ENCODE results near the gene RHOC.

The RHOC gene

GRCh38 chr1:112718691-112719418 lies 11.9 kb upstream of the RHOC start:
- Histone ChIP-seq H3K27ac (ENCODE audit: low read depth, low read length) (no peak overlapping the region), H3K4me3 (ENCODE audit: low read depth in 1 of 5, low read length in 5 of 5) (peak overlapping the region in 2 of 5 donors; percentile 13 to 43), H3K4me1 (ENCODE audit: control insufficient read depth in 5 of 5, insufficient read depth in 5 of 5, low read length in 5 of 5) (peaks cover 2 to 40% (median 35%) of the 10 kb centered on the region in 5 donors), H3K36me3 (ENCODE audit: control insufficient read depth in 5 of 5, insufficient read depth in 5 of 5, low read length in 5 of 5) (no peaks in the 10 kb centered on the region), H3K27me3 (ENCODE audit: control insufficient read depth in 5 of 5, insufficient read depth in 4 of 5, low read length in 5 of 5) (peaks cover 7 to 16% (median 9%) of the 10 kb centered on the region in 5 donors), H3K9me3 (ENCODE audit: control insufficient read depth in 5 of 5, low read length in 5 of 5) (no peaks in the 10 kb centered on the region), H3K9ac (ENCODE audit: low read length in 5 of 5) (no peak overlapping the region)

DNA sequence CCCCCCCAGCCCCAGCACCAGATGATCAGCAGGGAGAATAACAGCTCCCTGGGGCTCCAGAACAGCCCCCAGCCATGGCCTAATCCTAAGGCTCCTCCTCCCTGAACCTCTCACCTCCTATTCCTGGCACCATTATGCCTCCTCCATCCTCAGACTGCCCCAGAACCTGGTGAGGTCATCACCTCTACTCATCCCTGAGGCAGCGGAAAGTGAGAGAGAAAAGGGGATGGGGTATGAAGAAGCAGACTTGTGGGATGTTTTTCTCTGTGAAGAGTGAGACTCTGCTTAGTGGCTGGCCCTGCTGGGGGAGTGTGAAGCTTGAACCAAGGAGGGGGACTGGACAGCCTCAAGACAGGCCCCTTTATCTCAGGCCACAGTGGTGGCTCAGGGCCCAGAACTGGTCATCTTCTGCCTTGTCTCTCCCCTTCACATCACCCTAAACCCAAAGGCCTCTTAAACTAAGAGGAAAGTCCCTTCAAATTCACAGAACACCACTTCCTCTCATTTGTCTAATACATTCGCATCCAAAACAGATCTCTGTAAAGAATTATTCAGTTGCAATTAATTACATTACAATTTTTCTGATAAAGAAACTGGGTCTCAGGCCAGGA lies 10.4 kb upstream of the RHOC start:
- Histone ChIP-seq H3K36me3 (ENCODE audit: control insufficient read depth in 5 of 5, insufficient read depth in 5 of 5, low read length in 5 of 5) (no peaks in the 10 kb centered on the region), H3K9me3 (ENCODE audit: control insufficient read depth in 5 of 5, low read length in 5 of 5) (no peaks in the 10 kb centered on the region), H3K27ac (ENCODE audit: low read depth, low read length) (no peak overlapping the region), H3K4me3 (ENCODE audit: low read depth in 1 of 5, low read length in 5 of 5) (no peak overlapping the region), H3K4me1 (ENCODE audit: control insufficient read depth in 5 of 5, insufficient read depth in 5 of 5, low read length in 5 of 5) (peaks cover 4 to 36% (median 30%) of the 10 kb centered on the region in 5 donors), H3K27me3 (ENCODE audit: control insufficient read depth in 5 of 5, insufficient read depth in 4 of 5, low read length in 5 of 5) (peaks cover 0 to 9% (median 4%) of the 10 kb centered on the region in 5 donors), H3K9ac (ENCODE audit: low read length in 5 of 5) (no peak overlapping the region)

- no peaks in the 10 kb centered on the region for H3K9me3 ChIP-seq (ENCODE audit: control insufficient read depth in 5 of 5, low read length in 5 of 5)
- H3K9ac ChIP-seq (ENCODE audit: low read length in 5 of 5): peak overlapping the region in 4 of 5 donors; percentile 5 to 68 (median 60)
- peak overlapping the region; percentile 65 to 77 (median 68) for H3K4me3 ChIP-seq (ENCODE audit: low read depth in 1 of 5, low read length in 5 of 5)
- peaks cover 0 to 5% (median 4%) of the 10 kb centered on the region in 5 donors for H3K27me3 ChIP-seq (ENCODE audit: control insufficient read depth in 5 of 5, insufficient read depth in 4 of 5, low read length in 5 of 5)
- no peaks in the 10 kb centered on the region for H3K36me3 ChIP-seq (ENCODE audit: control insufficient read depth in 5 of 5, insufficient read depth in 5 of 5, low read length in 5 of 5)
- H3K27ac ChIP-seq (ENCODE audit: low read depth, low read length): peak overlapping the region; percentile 57
- H3K4me1 ChIP-seq (ENCODE audit: control insufficient read depth in 5 of 5, insufficient read depth in 5 of 5, low read length in 5 of 5): peaks cover 4 to 36% (median 30%) of the 10 kb centered on the region in 5 donors
Observed at GRCh38 chr1:112716133-112716720, 9.3 kb upstream of the RHOC start.

- no peaks in the 10 kb centered on the region for H3K9me3 ChIP-seq (ENCODE audit: control insufficient read depth in 5 of 5, low read length in 5 of 5)
- peak within 1 kb of the TSS; percentile 5 to 68 (median 57) for H3K9ac ChIP-seq (ENCODE audit: low read length in 5 of 5)
- H3K27me3 ChIP-seq (ENCODE audit: control insufficient read depth in 5 of 5, insufficient read depth in 4 of 5, low read length in 5 of 5): peaks cover 0 to 5% (median 3%) of the 10 kb centered on the region in 5 donors
- peaks cover 4 to 36% (median 30%) of the 10 kb centered on the region in 5 donors for H3K4me1 ChIP-seq (ENCODE audit: control insufficient read depth in 5 of 5, insufficient read depth in 5 of 5, low read length in 5 of 5)
- peak within 1 kb of the TSS; percentile 65 to 77 (median 68) for H3K4me3 ChIP-seq (ENCODE audit: low read depth in 1 of 5, low read length in 5 of 5)
- H3K27ac ChIP-seq (ENCODE audit: low read depth, low read length): peak within 1 kb of the TSS; percentile 57
- no peaks in the 10 kb centered on the region for H3K36me3 ChIP-seq (ENCODE audit: control insufficient read depth in 5 of 5, insufficient read depth in 5 of 5, low read length in 5 of 5)
Observed at GRCh38 chr1:112715264-112716053, 8.5 kb upstream of the RHOC start, which contains the start of gene PPM1J. Gene PPM1J (minus strand): TSS chr1:112715332. CDS start chr1:112715301, 31 bp downstream.

GRCh38 chr1:112714313-112715263 lies 7.7 kb upstream of the RHOC start:
- Histone ChIP-seq H3K4me1 (ENCODE audit: control insufficient read depth in 5 of 5, insufficient read depth in 5 of 5, low read length in 5 of 5) (peaks cover 4 to 36% (median 30%) of the 10 kb centered on the region in 5 donors), H3K4me3 (ENCODE audit: low read depth in 1 of 5, low read length in 5 of 5) (peak overlapping the region; percentile 31 to 77 (median 65)), H3K9ac (ENCODE audit: low read length in 5 of 5) (peak overlapping the region in 4 of 5 donors; percentile 19 to 43 (median 24)), H3K27ac (ENCODE audit: low read depth, low read length) (no peak overlapping the region), H3K36me3 (ENCODE audit: control insufficient read depth in 5 of 5, insufficient read depth in 5 of 5, low read length in 5 of 5) (no peaks in the 10 kb centered on the region), H3K27me3 (ENCODE audit: control insufficient read depth in 5 of 5, insufficient read depth in 4 of 5, low read length in 5 of 5) (peaks cover 0 to 5% (median 0%) of the 10 kb centered on the region in 5 donors), H3K9me3 (ENCODE audit: control insufficient read depth in 5 of 5, low read length in 5 of 5) (no peaks in the 10 kb centered on the region)

GRCh38 chr1:112713466-112714312 lies 6.8 kb upstream of the RHOC start:
- peak overlapping the region; percentile 38 to 77 (median 65) for H3K4me3 ChIP-seq (ENCODE audit: low read depth in 1 of 5, low read length in 5 of 5)
- H3K4me1 ChIP-seq (ENCODE audit: control insufficient read depth in 5 of 5, insufficient read depth in 5 of 5, low read length in 5 of 5): peaks cover 4 to 32% (median 26%) of the 10 kb centered on the region in 5 donors
- H3K9ac ChIP-seq (ENCODE audit: low read length in 5 of 5): peak overlapping the region in 2 of 5 donors; percentile 29 to 43
- H3K27ac ChIP-seq (ENCODE audit: low read depth, low read length): no peak overlapping the region
- no peaks in the 10 kb centered on the region for H3K27me3 ChIP-seq (ENCODE audit: control insufficient read depth in 5 of 5, insufficient read depth in 4 of 5, low read length in 5 of 5)
- no peaks in the 10 kb centered on the region for H3K36me3 ChIP-seq (ENCODE audit: control insufficient read depth in 5 of 5, insufficient read depth in 5 of 5, low read length in 5 of 5)
- H3K9me3 ChIP-seq (ENCODE audit: control insufficient read depth in 5 of 5, low read length in 5 of 5): no peaks in the 10 kb centered on the region

DNA sequence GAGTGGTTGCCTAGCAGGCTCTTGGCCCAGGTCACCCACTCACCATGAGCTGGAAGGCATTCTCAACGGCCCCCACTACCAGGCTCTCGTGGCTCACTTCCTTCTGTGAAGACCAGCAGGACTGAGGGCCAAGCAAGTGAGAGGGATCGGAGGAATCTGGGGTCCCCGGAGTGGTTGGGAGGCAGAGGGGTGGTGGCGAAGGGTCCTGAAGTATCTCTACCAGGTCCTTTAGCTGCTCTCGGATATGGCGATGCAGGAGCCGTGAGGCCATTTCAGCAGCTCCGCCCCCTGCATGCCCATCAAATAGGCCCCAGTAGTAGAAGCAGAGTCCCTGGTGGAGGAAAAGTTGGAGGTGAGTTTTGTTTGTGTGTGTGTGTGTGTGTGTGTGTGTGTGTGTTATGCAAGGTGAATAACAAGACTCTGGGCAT lies 5.8 kb upstream of the RHOC start:
- H3K4me1 ChIP-seq (ENCODE audit: control insufficient read depth in 5 of 5, insufficient read depth in 5 of 5, low read length in 5 of 5): peaks cover 4 to 32% (median 31%) of the 10 kb centered on the region in 5 donors

GRCh38 chr1:112712191-112712590 lies 5.3 kb upstream of the RHOC start:
- Histone ChIP-seq H3K4me3 (ENCODE audit: low read depth in 1 of 5, low read length in 5 of 5) (no peak overlapping the region), H3K27me3 (ENCODE audit: control insufficient read depth in 5 of 5, insufficient read depth in 4 of 5, low read length in 5 of 5) (no peaks in the 10 kb centered on the region), H3K27ac (ENCODE audit: low read depth, low read length) (no peak overlapping the region), H3K9me3 (ENCODE audit: control insufficient read depth in 5 of 5, low read length in 5 of 5) (no peaks in the 10 kb centered on the region), H3K4me1 (ENCODE audit: control insufficient read depth in 5 of 5, insufficient read depth in 5 of 5, low read length in 5 of 5) (peaks cover 4 to 37% (median 35%) of the 10 kb centered on the region in 5 donors), H3K9ac (ENCODE audit: low read length in 5 of 5) (no peak overlapping the region), H3K36me3 (ENCODE audit: control insufficient read depth in 5 of 5, insufficient read depth in 5 of 5, low read length in 5 of 5) (no peaks in the 10 kb centered on the region)

More for the DNA sequence above, 5.8 kb upstream of the RHOC start:
- no peaks in the 10 kb centered on the region for H3K27me3 ChIP-seq (ENCODE audit: control insufficient read depth in 5 of 5, insufficient read depth in 4 of 5, low read length in 5 of 5)
- H3K9me3 ChIP-seq (ENCODE audit: control insufficient read depth in 5 of 5, low read length in 5 of 5): no peaks in the 10 kb centered on the region
- no peaks in the 10 kb centered on the region for H3K36me3 ChIP-seq (ENCODE audit: control insufficient read depth in 5 of 5, insufficient read depth in 5 of 5, low read length in 5 of 5)
- no peak overlapping the region for H3K9ac ChIP-seq (ENCODE audit: low read length in 5 of 5)
- no peak overlapping the region for H3K4me3 ChIP-seq (ENCODE audit: low read depth in 1 of 5, low read length in 5 of 5)
- H3K27ac ChIP-seq (ENCODE audit: low read depth, low read length): no peak overlapping the region

Data from subcutaneous abdominal adipose tissue (tissue), 5 donors.